Neutrophil (primary cell): Measurements from ENCODE around the gene CPA4.

Experiments used
- H3K27ac ChIP-seq: fragments of 200-600 bp; sonication (generic); 2 replicates; pipeline ENCODE4 v1.5.1; 2016; ENCODE audit warnings: mild to moderate bottlenecking, moderate library complexity
- H3K27me3 ChIP-seq: fragments of 200-600 bp; sonication (generic); 2 replicates; pipeline ENCODE4 v1.6.0; 2016; ENCODE audit warnings: mild to moderate bottlenecking
- H3K36me3 ChIP-seq: fragments of 200-600 bp; sonication (generic); 2 replicates; pipeline ENCODE4 v1.5.1; 2017
- H3K4me1 ChIP-seq, 2 experiments: fragments of 200-600 bp in 1 of 2; sonication (generic) in 1 of 2; 1 replicate in 1 of 2; 2 replicates in 1 of 2; pipeline versions ENCODE4 v1.5.1 to v1.6.1; 2013 to 2016; ENCODE audit warnings: low read depth in 1 of 2, low read length in 1 of 2, mild to moderate bottlenecking in 1 of 2, moderate library complexity in 1 of 2; ENCODE audit not compliant: control insufficient read depth in 1 of 2, insufficient read depth in 1 of 2
- H3K4me3 ChIP-seq, 2 experiments: fragments of 200-600 bp in 1 of 2; sonication (generic) in 1 of 2; 1 replicate in 1 of 2; 2 replicates in 1 of 2; pipeline ENCODE4 v1.5.1; 2013 to 2016; ENCODE audit warnings: low read depth in 1 of 2, low read length in 1 of 2, mild to moderate bottlenecking in 1 of 2, moderate library complexity in 1 of 2
- H3K9me3 ChIP-seq: fragments of 200-600 bp; sonication (generic); 2 replicates; pipeline ENCODE4 v1.5.1; 2016
- TF ChIP-seq, protein P1 (sequence below): fragments of 200-600 bp; sonication (generic); IDR thresholded peaks from 2 replicates; pipeline ENCODE4 v1.5.1; 2016; ENCODE audit warnings: antibody characterized with exemption

CPA4 gene

DNA sequence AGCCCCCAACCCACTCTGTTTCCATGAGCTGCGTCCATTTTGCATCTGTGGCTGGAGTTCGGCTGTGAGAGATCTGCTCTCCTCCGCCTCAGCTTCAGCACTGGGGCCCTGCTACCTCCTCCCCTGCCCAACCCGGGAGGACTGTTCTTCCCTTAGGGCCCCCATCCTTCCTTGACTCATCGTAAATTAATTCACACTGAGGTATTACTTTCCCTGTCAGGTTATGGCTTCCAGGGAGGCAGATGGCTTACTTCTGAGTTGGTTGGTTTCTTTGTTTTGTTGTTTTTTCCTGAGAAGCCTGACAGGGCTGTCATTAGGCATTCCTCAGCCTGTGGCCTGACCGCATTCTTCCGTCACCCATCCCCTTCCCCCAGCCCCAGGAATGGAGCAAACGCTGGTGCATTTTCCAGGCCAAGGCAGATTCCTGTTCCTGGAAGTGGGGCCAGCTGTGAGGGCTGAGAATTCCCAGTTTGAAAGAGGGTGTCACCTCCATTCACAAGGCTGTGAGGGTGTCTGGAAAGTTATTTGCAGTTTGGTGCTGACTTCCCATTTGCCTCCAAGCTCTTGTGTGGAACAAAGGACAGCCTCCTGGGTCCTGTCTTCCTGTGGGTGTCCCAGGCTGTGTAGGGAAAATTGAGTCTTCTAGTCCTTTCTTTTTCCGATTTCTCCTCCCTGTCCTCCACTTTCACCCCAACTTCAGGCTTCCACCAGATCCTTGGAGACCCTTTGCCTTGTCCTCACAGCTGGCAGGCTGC is 63.3 kb downstream of the CPA4 start:
- no peak overlapping the region for H3K4me3 ChIP-seq
- H3K27me3 ChIP-seq: no peaks in the 10 kb centered on the region
- H3K36me3 ChIP-seq: no peaks in the 10 kb centered on the region
- no peaks in the 10 kb centered on the region for H3K9me3 ChIP-seq
- H3K4me1 ChIP-seq: no peaks in the 10 kb centered on the region
- no peak overlapping the region for H3K27ac ChIP-seq
- TF ChIP-seq, protein P1, sequence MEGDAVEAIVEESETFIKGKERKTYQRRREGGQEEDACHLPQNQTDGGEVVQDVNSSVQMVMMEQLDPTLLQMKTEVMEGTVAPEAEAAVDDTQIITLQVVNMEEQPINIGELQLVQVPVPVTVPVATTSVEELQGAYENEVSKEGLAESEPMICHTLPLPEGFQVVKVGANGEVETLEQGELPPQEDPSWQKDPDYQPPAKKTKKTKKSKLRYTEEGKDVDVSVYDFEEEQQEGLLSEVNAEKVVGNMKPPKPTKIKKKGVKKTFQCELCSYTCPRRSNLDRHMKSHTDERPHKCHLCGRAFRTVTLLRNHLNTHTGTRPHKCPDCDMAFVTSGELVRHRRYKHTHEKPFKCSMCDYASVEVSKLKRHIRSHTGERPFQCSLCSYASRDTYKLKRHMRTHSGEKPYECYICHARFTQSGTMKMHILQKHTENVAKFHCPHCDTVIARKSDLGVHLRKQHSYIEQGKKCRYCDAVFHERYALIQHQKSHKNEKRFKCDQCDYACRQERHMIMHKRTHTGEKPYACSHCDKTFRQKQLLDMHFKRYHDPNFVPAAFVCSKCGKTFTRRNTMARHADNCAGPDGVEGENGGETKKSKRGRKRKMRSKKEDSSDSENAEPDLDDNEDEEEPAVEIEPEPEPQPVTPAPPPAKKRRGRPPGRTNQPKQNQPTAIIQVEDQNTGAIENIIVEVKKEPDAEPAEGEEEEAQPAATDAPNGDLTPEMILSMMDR: no peak

DNA sequence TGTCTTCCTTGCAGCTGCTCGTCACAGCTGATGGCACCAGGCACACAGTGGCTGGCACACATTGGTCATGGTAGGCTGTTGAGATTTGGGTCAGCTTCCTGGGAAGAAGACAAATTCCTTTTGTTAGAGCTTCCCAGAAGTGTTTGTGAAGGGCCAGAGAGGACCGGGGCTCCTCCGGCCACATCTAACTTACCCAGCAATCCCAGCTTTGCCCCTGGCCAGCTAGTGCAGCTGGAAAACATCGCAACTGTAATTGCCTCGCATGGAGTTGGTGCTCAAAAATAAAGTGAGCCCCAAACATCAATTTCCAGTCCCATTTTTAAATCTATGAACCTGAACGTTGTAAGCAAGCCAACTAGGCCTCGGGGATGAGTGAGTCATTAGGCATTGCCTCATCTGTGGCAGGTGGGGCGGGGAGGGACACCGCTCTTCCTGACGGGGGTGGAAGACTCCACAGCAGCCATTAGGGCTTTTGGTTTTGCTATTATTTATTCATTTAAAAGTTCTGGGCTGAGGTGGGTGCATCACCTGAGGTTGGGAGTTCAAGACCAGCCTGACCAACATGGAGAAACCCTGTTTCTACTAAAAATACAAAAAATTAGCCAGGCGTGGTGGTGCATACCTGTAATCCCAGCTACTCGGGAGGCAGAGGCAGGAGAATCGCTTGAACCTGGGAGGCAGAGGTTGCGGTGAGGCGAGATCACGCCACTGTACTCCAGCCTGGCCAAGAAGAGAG is 64.1 kb downstream of the CPA4 start:
- TF ChIP-seq, protein P1: no peak
- H3K4me1 ChIP-seq: no peaks in the 10 kb centered on the region
- H3K27me3 ChIP-seq: no peaks in the 10 kb centered on the region
- H3K9me3 ChIP-seq: no peaks in the 10 kb centered on the region
- H3K4me3 ChIP-seq: no peak overlapping the region
- no peaks in the 10 kb centered on the region for H3K36me3 ChIP-seq
- H3K27ac ChIP-seq: no peak overlapping the region

DNA sequence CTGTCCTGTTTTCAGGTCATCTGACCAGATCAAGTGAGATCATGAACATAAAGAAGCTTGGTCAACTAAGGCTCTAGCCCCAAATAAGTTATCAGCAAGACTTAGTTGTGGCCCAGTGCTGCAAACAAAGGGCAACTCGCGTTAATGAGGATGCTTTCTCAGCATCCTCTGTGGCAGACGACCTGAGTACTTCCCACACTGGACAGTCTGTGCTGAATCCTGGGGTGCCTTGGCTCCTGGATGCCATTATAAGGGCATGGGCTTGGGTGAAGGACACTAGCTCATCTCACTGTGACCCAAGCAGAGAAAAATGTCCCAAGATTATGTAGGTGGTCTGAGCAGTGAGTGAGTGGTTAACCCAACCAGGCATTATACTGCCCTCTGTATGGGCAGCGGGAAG is 65.5 kb downstream of the CPA4 start:
- Histone ChIP-seq H3K36me3 (no peaks in the 10 kb centered on the region), H3K4me3 (no peak overlapping the region), H3K27ac (no peak overlapping the region), H3K4me1 (no peaks in the 10 kb centered on the region), H3K27me3 (no peaks in the 10 kb centered on the region), H3K9me3 (no peaks in the 10 kb centered on the region)
- TF ChIP-seq, protein P1: no peak

DNA sequence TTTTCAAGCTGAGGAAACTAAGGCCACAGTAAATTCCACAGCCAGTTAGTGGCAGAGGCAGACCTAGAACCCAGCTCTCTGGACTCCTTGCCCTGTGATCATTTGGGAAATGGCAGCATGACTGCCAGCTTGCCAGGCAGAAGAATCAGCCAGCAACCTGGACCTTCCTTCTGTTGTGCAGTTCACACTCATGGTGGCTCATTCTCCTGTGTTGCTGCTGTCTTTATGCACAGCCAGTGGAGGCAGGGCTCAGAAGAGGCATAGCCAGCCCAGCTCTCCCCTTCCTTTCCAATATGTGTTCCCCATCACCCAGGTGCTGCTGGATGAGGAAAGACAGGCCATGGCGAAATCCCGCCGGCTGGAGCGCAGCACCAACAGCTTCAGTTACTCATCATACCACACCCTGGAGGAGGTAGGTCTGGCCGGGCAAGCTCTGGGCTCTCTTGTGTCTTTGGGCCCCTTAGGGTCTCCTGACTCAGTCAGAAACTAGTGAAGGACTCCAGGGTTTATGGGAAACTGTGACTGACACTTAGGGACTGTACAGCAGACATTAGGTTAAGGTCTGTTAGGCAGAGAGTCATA is 66.4 kb downstream of the CPA4 start:
- H3K27me3 ChIP-seq: no peaks in the 10 kb centered on the region
- H3K4me3 ChIP-seq: no peak overlapping the region
- H3K27ac ChIP-seq: no peak overlapping the region
- no peaks in the 10 kb centered on the region for H3K36me3 ChIP-seq
- no peaks in the 10 kb centered on the region for H3K9me3 ChIP-seq
- TF ChIP-seq, protein P1: no peak
- no peaks in the 10 kb centered on the region for H3K4me1 ChIP-seq

DNA sequence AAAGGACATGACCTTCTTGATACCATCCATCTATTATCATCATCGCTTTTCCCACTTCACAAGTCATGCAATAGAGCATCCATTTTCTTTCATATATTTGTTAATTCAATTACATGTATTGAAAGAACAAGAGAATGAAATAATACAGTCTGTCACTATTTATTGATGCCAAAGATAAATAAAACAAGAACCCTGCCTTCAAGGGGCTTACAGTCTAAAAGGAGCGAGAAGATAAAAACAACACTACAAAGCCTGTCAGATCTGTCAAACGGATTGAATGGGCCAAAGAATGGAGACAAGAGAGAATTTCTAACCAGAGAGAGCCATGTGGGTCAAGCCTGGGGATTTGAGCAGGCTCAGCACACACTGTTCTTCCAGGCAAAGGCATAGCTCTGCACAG is 67.6 kb downstream of the CPA4 start:
- Histone ChIP-seq H3K4me1 (no peaks in the 10 kb centered on the region), H3K9me3 (no peaks in the 10 kb centered on the region), H3K36me3 (no peaks in the 10 kb centered on the region), H3K27me3 (no peaks in the 10 kb centered on the region), H3K27ac (no peak overlapping the region), H3K4me3 (no peak overlapping the region)
- TF ChIP-seq, protein P1: no peak
